ENCODE data around the gene COASY.

DNA sequence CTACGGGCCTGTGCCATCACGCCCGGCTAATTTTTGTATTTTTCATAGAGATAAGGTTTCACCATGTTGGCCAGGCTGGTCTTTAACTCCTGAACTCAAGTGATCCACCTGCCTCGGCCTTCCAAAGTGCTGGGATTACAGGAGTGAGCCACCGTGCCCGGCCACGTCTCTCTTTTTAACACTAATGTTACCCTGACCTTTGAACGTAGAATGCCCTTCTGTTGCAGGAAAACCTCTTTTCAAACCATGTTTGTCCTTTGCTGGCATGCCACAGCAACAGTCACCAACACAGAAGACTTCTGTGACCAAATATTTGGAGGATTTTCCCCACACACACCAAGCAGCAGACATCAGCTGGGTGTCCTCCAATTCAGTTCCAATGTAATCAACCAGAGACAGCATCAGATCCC lies 17.1 kb upstream of the COASY start:
- TF ChIP-seq TAF1 (IDR thresholded peaks at IDR 0.05; ENCODE audit: borderline replicate concordance, low read depth, low read length) (no peak), POLR2A (IDR thresholded peaks at IDR 0.05; ENCODE audit: low read depth, low read length) (no peak), POLR2AphosphoS5 (IDR thresholded peaks at IDR 0.05; ENCODE audit: low read depth, low read length) (no peak)

All from GM12892 (cell line).